ENCODE data around the gene PDIA3.
"Not testable (repeated sequence)": the region's sequence is repeated elsewhere in the genome, so short reads cannot be mapped to it uniquely, and the experiment has no call there.

- not testable (repeated sequence) for TF ChIP-seq CTCF (conservative IDR thresholded peaks at IDR 0.05 in 1 of 2, IDR thresholded peaks at IDR 0.05 in 1 of 2; ENCODE audit: extremely low read depth in 1 of 2, insufficient read depth in 1 of 2, low read depth in 1 of 2, low read length in 2 of 2); EZH2 (IDR thresholded peaks at IDR 0.05; ENCODE audit: borderline replicate concordance, low read length)
Measured at GRCh38 chr15:43815064-43815463, 68.8 kb downstream of the PDIA3 start.
